ENCODE data around the gene RNF182. TPM values are rescaled to one million over a fixed set of nuclear protein-coding genes. Genes with fewer than 3 reads are reported as not detected.

RNF182 gene
- total RNA-seq, 2 donors from 2014 or later = 0.33 to 1.6 TPM

DNA sequence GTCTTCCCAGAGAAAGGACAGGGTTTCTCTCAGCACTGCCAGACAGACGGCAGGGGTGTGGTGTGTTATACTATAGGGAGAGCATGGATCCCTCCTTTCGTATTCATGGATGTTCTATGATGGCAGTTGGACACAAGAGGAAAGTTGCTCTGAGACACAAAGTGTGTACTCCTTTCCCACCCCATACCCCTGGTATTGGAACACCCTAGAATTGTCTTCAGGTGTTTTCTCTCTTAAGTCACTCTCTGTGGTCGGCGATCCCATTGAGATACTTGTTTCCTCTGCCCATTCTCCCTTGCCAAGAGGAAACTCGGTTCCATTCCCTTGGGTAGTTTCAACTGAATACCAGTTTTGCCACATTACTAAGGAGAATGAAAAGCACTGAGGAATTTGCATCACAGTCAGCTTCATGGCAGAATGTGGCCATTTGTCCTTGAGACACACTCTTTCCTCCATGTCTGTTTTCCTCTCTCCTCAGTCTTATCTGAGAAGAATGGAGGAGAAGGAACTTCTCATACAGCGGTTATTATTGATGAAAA is 53.4 kb downstream of the RNF182 start:
- H3K36me3 ChIP-seq (replicated peaks in 1 of 2; ENCODE audit: insufficient read depth in 1 of 2, low read depth in 2 of 2) = no peaks in the 10 kb centered on the region
- DNase-seq (no peak), ATAC-seq (no peak)
- peaks cover 0 to 2% (median 0%) of the 10 kb centered on the region in 3 donors for H3K9me3 ChIP-seq
- no peaks in the 10 kb centered on the region for H3K4me1 ChIP-seq
- intact Hi-C loops (cut with DNase I) = no loop called here
- H3K4me3 ChIP-seq = no peak overlapping the region
- 65 to 73% methylated on average over 6 of the region's 6 CpGs for WGBS, 2 donors
- H3K27ac ChIP-seq = no peak overlapping the region
- no peaks in the 10 kb centered on the region for H3K27me3 ChIP-seq
- TF ChIP-seq POLR2A (IDR thresholded peaks at IDR 0.05) = no peak
- TF ChIP-seq, protein P1, sequence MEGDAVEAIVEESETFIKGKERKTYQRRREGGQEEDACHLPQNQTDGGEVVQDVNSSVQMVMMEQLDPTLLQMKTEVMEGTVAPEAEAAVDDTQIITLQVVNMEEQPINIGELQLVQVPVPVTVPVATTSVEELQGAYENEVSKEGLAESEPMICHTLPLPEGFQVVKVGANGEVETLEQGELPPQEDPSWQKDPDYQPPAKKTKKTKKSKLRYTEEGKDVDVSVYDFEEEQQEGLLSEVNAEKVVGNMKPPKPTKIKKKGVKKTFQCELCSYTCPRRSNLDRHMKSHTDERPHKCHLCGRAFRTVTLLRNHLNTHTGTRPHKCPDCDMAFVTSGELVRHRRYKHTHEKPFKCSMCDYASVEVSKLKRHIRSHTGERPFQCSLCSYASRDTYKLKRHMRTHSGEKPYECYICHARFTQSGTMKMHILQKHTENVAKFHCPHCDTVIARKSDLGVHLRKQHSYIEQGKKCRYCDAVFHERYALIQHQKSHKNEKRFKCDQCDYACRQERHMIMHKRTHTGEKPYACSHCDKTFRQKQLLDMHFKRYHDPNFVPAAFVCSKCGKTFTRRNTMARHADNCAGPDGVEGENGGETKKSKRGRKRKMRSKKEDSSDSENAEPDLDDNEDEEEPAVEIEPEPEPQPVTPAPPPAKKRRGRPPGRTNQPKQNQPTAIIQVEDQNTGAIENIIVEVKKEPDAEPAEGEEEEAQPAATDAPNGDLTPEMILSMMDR (IDR thresholded peaks at IDR 0.05) = no peak

DNA sequence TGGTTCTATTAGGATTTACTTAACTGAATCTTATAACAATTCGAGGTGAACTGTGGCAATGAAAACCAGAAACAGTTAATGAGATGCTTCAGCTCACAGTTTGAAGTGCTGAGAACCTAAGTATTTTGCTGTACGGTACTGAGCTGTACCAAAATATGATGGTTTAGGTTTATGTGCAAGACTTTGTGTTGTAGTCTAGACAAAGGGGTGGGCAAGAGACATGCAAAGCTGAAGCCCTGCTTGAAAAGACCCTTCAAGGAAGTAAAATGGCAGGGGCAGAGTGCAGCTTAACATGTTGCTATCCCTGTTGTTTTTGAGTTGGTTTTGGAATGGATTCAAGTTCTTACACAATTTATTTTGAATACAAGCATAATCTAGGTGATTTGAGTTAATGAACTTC is 54.0 kb downstream of the RNF182 start:
- no peaks in the 10 kb centered on the region for H3K9me3 ChIP-seq
- no peaks in the 10 kb centered on the region for H3K27me3 ChIP-seq
- H3K4me1 ChIP-seq = no peaks in the 10 kb centered on the region
- 50 to 57% methylated on average over 2 of the region's 2 CpGs for WGBS, 2 donors
- H3K4me3 ChIP-seq = no peak overlapping the region
- intact Hi-C loops (cut with DNase I) = no loop called here
- H3K27ac ChIP-seq = no peak overlapping the region
- no peaks in the 10 kb centered on the region for H3K36me3 ChIP-seq (replicated peaks in 1 of 2; ENCODE audit: insufficient read depth in 1 of 2, low read depth in 2 of 2)
- TF ChIP-seq POLR2A (IDR thresholded peaks at IDR 0.05) = no peak
- TF ChIP-seq, protein P1 (IDR thresholded peaks at IDR 0.05) = no peak
- DNase-seq (no peak), ATAC-seq (no peak)

DNA sequence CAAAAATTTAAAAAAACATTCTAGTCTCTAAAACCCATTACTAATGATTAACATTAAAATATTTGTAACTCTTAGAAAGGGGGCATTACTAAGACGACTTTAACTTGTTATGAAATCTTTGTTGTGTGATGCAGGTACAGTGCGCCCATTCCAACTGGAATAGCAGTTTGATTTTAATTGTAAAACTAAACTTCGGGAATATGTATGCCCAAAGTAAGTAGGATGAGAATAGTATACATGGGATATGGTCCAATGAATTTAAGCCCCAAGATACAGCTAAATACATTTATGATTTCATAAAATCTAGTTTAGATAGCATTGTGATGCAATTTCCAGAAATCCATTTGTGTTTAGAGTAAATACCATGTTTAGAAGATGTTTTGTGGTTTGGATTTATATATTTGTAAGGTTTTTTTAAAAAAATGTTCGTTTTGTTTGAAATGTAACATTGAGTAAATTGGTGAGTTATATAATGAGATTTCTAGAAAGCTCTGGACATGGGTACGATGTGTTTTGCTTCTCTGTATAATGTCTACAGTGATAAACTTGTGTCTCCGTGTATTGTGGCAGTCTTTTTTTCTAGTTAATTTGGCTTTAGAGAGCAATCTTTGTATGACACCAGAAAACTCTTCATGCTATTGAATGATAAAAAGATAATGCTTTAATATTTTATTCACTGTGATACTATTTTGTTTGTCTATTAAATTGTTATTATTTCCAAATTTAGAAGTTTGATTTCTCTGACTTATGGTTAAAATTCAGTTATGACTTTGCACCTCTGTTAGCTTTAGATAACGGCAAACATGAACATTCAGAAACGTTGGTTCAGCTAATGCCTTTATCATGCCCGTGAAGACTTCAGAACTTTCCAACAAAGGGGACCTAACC is 54.8 kb downstream of the RNF182 start:
- no peak for ATAC-seq
- 65 to 67% methylated on average over 9 of the region's 9 CpGs for WGBS, 2 donors
- Histone ChIP-seq H3K36me3 (replicated peaks in 1 of 2; ENCODE audit: insufficient read depth in 1 of 2, low read depth in 2 of 2) (no peaks in the 10 kb centered on the region), H3K27ac (no peak overlapping the region), H3K4me1 (no peaks in the 10 kb centered on the region), H3K4me3 (no peak overlapping the region), H3K27me3 (no peaks in the 10 kb centered on the region), H3K9me3 (no peaks in the 10 kb centered on the region)
- intact Hi-C loops (cut with DNase I) = no loop called here
- TF ChIP-seq POLR2A (IDR thresholded peaks at IDR 0.05) = no peak
- TF ChIP-seq, protein P1 (IDR thresholded peaks at IDR 0.05) = no peak
- no peak for DNase-seq

DNA sequence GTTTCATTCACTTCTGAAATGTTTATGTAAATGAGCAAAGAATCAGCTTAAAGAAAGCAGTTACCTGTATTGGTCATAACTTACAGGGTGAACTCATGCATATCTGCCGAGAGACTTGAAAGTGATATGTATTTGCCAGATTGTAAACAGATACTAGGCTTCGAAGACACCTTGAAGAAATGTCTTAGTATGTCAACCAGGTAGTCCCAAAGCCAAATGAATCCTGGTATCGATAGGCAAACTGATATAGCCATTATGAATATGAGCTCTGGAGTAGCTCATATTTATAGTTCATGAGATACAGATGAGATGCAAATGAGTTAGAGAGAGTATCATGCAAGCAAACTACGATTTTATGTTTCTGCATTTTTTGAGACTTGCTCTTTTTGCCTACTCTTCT is 55.8 kb downstream of the RNF182 start:
- Histone ChIP-seq H3K27ac (no peak overlapping the region), H3K9me3 (no peaks in the 10 kb centered on the region), H3K36me3 (replicated peaks in 1 of 2; ENCODE audit: insufficient read depth in 1 of 2, low read depth in 2 of 2) (no peaks in the 10 kb centered on the region), H3K27me3 (no peaks in the 10 kb centered on the region), H3K4me1 (no peaks in the 10 kb centered on the region), H3K4me3 (no peak overlapping the region)
- no peak for TF ChIP-seq POLR2A (IDR thresholded peaks at IDR 0.05)
- TF ChIP-seq, protein P1 (IDR thresholded peaks at IDR 0.05) = no peak
- DNase-seq = no peak
- no peak for ATAC-seq
- intact Hi-C loops (cut with DNase I) = no loop called here
- 52 to 61% methylated on average over 4 of the region's 4 CpGs for WGBS, 2 donors

Data from body of pancreas (tissue), 4 donors.